GM18499 (cell line): ENCODE measurements around the gene AJM1.
"Not testable (repeated sequence)": the region's sequence is repeated elsewhere in the genome, so short reads cannot be mapped to it uniquely, and the experiment has no call there.

Experiments
- ATAC-seq: cut with Tn5 transposase; IDR thresholded peaks from one replicate; pipeline ENCODE4 v1.9.1; 2021; ENCODE audit warnings: moderate number of reproducible peaks; ENCODE audit not compliant: insufficient read depth, unreplicated experiment

AJM1 gene

DNA sequence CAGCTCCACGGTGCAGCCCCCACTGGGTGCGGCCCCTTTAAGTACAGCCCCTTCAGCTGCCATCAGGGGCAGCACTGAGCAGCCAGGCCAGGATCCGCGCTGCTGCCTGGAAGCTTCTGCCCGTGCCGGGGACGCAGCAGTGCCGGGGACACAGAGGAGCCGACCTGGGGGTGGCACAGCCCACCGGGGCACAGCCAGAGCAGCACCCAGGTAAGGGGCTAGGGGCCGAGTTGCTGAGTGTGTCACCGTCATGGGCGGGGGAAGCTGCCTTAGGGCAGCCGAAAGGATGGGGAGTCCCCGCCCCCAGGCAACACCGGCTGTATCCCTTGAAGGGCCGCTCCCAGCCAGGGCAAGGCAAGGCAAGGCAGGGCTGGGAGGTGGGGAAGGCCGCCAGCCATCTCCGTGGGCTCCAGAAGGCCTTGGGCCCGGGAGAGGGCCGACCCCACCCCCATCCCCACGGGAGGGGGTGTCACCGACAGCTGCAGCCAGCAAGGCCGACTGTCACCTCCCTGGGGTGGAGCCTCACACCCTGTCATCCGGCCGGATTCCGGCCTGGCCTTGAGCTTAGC, at the start of gene AJM1:
AJM1 (plus strand) TSS at position 99 of the 569 bp plus-strand sequence. CDS start 1,937 bp downstream, outside the sequence.
- not testable (repeated sequence) for ATAC-seq

DNA sequence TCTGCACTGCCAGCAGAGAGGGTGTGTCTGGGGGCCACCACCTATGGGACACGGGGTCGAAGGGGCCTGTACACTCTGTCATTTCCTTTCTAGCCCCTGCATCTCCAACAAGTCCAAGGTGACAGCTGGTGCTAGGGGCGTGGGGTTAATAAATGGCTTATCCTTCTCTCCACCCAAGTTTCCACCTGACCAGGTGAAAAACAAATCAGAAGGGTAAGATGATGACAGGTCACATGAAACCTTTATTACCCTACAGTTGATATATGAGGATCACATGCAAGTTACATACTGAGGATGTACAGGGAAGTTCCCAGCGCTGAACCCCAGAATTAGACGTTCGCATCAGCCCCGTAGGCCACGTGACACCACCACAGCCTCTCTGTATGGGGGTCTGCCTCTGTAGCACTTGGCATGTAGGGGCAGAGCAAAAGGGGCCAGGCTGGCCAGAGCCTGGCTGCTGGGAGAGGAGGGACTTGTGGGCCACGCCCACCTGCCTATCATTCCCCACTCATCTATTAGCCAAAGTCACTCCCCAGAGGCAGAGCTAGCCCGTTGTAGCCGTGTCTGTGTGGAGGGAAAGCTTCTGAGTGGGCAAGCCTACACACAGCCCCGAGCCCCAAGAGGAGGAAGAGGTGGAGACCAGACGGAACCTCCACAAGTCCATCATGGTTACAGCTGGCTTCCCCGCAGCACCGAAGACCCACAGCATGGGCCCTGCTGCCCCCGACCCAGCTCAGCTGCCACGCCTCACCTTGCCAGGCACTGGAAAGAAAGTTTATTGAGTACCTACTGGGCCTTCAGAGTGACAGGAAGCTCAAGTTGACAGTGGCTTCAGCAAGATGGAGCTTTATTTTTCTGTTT, 49.0 kb upstream of the AJM1 start:
- no peak for ATAC-seq

DNA sequence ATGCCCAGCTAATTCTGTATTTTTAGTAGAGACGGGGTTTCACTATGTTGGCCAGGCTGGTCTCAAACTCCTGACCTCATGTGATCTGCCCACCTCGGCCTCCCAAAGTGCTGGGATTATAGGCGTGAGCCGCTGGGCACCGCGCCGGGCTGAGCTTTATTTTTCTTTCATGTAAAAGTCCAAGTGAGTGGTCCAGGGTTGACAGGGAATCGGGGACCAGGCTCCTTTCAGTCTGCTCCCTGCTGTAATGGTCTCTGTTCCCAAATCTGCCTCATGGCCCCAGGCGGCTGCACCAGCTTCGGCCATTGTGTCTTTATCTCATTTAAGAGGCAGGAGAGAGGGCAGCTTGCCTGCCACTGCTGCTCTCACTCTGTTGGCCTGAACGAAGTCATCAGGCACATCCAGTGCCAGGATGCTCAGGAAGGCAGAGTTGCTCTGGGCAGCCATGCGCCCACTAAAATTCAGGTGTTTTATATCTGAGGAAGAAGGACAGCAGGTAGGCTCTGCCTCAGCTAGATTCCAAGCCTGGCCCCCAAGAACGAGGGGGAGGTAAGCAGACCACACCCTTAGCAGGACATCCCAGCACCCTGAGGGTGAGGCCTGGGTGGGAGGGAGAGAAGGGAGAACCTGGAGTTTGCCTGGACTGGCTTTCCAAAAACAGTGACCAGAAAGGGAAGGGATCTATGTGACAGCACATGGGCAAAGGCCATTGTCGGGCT, 47.8 kb upstream of the AJM1 start:
- no peak for ATAC-seq

DNA sequence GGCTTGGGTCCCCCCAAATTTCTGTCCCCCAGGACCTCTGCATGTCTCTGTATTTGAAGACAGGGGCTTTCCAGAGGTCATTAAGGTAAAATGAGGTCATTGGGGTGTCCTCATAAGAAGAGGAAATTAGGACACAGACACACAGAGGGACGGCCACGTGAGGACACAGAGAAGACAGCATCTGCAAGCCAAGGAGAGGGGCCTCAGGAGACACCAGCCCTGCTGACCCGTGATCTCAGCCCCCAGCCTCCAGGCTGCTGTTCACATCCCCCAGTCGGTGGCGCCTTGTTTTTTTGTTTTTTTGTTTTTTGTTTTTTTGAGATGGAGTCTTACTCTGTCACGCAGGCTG, 47.3 kb upstream of the AJM1 start:
- ATAC-seq, result no peak

DNA sequence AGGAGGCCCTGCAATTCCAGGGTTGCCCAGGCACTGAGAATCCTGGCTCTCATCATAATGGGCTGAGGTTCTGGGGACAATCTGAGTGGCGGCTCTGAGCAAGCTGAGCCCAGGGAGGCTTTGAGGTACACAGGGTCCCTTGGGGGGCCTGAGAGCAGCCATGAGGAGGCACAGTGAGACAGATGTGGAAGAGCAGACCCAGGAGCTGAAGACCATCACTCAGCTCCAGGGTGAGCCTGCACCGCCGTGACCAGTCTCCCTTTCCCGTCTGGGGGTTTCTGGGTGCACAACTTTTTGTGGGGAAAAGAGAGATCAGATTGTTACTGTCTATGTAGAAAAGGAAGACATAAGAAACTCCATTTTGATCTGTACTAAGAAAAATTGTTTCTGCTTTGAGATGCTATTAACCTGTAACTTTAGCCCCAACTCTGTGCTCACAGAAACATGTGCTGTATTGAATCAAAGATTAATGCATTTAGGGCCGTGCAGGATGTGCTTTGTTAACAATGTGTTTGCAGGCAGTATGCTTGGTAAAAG, 46.0 kb upstream of the AJM1 start, which contains the start of gene CCDC183:
CCDC183 (plus strand) TSS at position 101 of the 537 bp plus-strand sequence; CDS start at position 161, 60 bp downstream.
- no peak for ATAC-seq

DNA sequence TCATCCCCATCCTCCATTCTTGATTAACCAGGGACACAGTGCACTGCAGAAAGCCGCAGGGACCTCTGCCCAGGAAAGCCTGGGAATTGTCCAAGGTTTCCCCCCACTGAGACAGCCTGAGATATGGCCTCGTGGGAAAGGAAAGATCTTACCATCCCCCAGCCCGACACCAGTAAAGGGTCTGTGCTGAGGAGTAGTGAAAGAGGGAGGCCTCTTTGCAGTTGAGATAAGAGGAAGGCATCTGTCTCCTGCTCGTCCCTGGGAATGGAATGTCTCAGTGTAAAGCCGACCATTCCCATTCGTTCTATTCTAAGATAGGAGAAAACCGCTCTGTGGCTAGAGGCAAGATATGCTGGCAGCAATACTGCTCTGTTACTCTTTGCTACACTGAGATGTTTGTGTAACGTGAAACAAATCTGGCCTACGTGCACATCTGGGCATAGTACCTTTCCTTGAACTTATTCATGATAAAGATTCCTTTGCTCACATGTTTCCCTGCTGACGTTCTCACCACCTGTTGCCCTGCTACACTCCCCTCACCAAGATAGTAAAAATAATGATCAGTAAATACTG, 45.4 kb upstream of the AJM1 start:
- not testable (repeated sequence) for ATAC-seq

DNA sequence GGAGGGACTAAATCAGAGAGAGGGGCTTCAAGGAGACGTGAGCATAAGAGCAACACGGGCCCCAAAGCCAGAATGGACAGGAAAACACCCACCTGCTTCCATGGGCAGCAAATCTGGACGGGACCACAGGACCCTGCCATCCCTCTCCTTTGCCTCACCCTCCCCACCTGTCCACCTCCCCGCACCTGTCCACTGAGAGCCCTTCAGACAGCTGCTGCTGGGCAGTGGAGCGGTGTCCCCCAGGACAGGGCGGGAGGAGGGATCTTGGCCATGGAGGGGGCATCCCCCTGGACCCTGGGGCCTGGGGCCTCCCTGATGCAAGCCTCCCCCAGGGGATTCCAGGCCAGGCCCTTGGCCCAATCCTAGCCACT, 43.6 kb upstream of the AJM1 start:
- ATAC-seq, result no peak

DNA sequence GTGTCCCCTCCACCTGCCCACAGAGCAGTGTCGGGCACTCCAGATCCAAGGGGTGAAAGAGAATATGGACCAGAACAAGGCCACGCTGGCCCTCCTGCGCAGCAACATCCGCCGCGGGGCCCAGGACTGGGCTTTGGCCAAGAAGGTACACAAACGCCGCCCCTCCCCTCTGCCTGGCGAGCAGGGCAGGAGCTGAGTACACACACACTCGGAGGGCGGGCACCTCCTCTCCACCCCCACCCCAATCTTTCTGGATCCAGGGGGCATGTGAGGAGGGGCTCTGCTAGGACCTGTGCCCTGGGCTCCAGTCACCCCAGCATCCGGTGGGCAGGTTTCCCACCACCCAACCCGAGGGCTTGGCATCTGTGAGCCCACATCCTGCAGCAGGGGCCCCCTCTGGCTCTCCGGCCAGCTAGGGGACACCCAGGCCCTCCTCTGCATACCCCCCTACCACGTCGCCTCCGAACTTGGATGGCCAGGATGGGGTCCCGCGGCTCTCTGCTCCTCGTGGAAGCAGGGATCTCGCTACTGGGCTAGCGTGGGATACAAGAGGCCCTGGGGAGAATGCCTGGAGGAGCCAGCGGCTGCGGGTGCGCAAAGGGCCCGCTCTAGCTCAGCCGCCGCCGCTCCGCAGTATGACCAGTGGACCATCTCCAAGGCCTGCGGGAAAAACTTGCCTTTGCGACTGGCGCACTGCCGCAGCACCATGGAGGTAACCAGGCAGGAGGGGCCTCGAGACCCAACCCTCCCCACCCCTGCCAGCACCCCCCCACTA, 43.0 kb upstream of the AJM1 start:
- no peak for ATAC-seq

- ATAC-seq, result no peak
These were observed 42.2 kb upstream of the AJM1 start for GRCh38 chr9:136799854-136800657.

- no peak for ATAC-seq
These were observed 40.0 kb upstream of the AJM1 start for GRCh38 chr9:136802321-136802720.

DNA sequence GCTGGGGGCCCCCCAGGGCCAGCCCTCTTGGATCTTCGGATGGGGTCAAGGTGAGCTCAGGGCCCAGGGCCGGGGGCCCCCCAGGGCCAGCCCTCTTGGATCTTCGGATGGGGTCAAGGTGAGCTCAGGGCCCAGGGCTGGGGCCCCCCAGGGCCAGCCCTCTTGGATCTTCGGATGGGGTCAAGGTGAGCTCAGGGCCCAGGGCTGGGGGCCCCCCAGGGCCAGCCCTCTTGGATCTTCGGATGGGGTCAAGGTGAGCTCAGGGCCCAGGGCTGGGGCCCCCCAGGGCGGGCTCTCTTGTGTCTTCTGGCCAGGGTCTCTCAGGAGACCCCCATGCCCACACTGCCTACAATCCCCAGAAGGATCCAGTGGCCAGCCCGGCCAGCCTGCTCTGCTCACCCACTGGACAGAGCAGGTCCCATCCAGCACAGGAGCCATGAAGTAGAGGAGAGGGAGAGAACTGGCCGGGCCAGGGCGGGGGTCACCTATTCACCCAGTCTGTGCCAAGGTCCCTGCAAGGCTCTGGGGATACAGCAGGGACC, 39.2 kb upstream of the AJM1 start:
- not testable (repeated sequence) for ATAC-seq

- no peak for ATAC-seq
These were observed 38.4 kb upstream of the AJM1 start for GRCh38 chr9:136803551-136804508.

GRCh38 chr9:136804509-136805206, 37.6 kb upstream of the AJM1 start:
- no peak for ATAC-seq

GRCh38 chr9:136805207-136805740, 37.0 kb upstream of the AJM1 start:
- ATAC-seq, result no peak

GRCh38 chr9:136806067-136806466, 36.2 kb upstream of the AJM1 start:
- ATAC-seq, result no peak

- no peak for ATAC-seq
These were observed 35.6 kb upstream of the AJM1 start for GRCh38 chr9:136806631-136807201.
